Measurements from ENCODE around the gene MTARC2. TPM values are rescaled to one million over a fixed set of nuclear protein-coding genes. Genes with fewer than 3 reads are reported as not detected.

Gene MTARC2
- total RNA-seq, 6 experiments from 2014 or later, result 3.2 to 5.2 (median 3.8) TPM

DNA sequence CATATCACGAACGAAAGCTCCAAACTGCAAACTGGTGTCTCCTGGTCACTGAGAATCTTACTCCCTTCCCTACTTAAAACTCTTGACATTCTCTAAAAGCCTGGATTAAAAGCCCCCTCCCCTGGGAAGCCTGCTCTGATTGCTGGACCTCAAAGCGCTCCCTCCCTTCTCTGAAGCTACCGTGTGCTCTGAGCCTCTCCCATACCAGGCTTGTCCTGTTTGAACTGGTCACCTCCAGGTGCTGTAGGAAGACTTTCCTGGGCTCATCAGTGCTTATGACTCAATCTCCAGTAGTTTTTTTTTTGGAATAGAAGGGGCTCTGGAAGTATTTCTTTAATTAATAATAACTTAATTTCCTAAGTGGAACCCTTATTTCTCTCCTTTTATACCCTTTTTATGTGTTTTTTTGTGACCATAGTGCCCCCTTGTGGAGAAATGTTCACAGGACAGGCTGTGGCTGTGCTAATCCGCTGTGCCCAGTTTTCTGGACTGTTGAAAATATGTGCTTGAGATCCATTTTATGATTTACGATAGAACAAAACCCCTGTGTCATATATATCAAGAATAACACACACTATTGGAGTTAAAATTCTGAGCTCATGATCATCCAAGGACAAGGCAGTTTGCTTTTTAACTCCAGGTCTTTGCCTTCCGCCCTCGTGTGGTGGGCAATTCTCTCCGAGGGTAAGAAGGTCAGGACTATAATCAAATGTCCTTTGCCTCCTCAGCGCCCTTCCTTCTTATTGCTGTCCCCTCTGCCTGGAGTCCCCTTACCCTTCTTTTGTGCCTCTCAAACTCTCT, 55.5 kb downstream of the MTARC2 start:
- Mint-ChIP-seq H3K9me3 (no peaks in the 10 kb centered on the region), H3K27me3 (ENCODE audit: insufficient read depth) (peaks cover 5% of the 10 kb centered on the region), H3K27ac (no peak overlapping the region), H3K4me3 (no peak overlapping the region), H3K4me1 (ENCODE audit: low read depth) (peaks cover 2% of the 10 kb centered on the region; the same call in 1 of the 2 replicates), H3K36me3 (ENCODE audit: low read depth) (no peaks in the 10 kb centered on the region)
- TF ChIP-seq, protein P1, sequence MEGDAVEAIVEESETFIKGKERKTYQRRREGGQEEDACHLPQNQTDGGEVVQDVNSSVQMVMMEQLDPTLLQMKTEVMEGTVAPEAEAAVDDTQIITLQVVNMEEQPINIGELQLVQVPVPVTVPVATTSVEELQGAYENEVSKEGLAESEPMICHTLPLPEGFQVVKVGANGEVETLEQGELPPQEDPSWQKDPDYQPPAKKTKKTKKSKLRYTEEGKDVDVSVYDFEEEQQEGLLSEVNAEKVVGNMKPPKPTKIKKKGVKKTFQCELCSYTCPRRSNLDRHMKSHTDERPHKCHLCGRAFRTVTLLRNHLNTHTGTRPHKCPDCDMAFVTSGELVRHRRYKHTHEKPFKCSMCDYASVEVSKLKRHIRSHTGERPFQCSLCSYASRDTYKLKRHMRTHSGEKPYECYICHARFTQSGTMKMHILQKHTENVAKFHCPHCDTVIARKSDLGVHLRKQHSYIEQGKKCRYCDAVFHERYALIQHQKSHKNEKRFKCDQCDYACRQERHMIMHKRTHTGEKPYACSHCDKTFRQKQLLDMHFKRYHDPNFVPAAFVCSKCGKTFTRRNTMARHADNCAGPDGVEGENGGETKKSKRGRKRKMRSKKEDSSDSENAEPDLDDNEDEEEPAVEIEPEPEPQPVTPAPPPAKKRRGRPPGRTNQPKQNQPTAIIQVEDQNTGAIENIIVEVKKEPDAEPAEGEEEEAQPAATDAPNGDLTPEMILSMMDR (IDR thresholded peaks at IDR 0.05), result peak; percentile 93
- peak; percentile 41 for DNase-seq

DNA sequence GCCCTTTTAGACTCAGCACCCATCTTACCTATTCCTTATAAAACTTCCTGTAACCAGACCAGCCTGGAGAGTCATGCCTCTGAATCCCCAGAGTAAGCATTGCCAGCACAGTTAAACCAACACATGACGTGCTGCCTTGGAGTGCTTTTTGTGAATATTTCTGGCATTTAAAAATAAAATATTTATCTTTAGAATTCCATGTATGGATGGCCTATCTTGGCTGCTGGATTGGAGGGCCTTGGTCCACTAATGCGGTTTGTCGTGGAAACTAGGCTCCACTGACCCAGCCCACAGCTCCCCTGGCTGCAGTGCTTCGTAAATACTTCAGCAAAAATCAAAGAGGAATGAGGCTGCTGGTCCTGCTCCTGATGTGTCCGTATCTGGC, 56.1 kb downstream of the MTARC2 start:
- DNase-seq, result no peak
- Mint-ChIP-seq H3K27ac (no peak overlapping the region), H3K36me3 (ENCODE audit: low read depth) (no peaks in the 10 kb centered on the region), H3K9me3 (no peaks in the 10 kb centered on the region), H3K4me1 (ENCODE audit: low read depth) (no peaks in the 10 kb centered on the region), H3K27me3 (ENCODE audit: insufficient read depth) (peaks cover 5% of the 10 kb centered on the region), H3K4me3 (no peak overlapping the region)
- TF ChIP-seq, protein P1 (IDR thresholded peaks at IDR 0.05), result no peak

DNA sequence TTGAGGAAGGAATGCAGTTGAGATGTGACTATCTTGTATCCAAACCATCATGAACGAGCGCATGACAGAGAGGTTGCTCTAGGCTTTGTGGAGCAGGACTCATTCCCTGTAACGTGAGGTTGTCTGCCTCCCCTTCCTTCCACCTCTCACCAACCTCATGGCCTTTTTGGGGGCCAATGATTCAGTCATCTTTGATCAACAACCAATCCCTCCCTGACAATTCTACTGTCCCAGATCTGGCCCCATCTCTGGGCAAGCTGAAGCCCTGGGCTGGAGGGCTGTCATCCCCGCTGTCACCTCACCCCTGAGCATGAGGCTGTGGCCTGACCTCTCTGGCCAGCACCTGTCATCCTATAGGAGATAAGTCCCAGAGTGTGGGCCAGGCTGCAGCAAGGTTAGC, 58.3 kb downstream of the MTARC2 start:
- no peak for DNase-seq
- Mint-ChIP-seq H3K4me1 (ENCODE audit: low read depth) (peaks cover 10% of the 10 kb centered on the region), H3K9me3 (no peaks in the 10 kb centered on the region), H3K36me3 (ENCODE audit: low read depth) (no peaks in the 10 kb centered on the region), H3K27me3 (ENCODE audit: insufficient read depth) (peaks cover 3% of the 10 kb centered on the region), H3K4me3 (no peak overlapping the region), H3K27ac (no peak overlapping the region)
- TF ChIP-seq, protein P1 (IDR thresholded peaks at IDR 0.05), result no peak

DNA sequence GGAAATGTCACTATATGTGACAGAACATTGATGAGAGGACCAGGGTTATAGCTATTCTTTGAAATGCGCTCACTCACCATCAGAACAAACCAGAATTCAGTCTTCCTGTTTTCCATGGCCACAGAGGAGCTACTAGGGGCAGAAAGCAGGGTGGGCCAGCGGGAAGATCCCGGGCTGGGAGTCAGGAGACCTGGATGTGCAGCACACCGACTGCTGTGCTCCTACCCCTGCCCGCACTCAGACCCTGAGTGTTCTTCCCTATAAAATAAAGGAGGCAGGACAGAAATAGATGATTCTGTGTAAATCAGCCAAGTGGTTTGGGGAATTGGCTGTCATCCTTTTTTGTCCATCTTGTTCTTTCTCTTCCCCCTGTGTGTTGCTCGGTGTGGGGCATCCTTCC, 59.6 kb downstream of the MTARC2 start:
- TF ChIP-seq, protein P1 (IDR thresholded peaks at IDR 0.05), result no peak
- H3K4me1 Mint-ChIP-seq (ENCODE audit: low read depth), result peaks cover 10% of the 10 kb centered on the region
- peaks cover 3% of the 10 kb centered on the region for H3K27me3 Mint-ChIP-seq (ENCODE audit: insufficient read depth)
- H3K9me3 Mint-ChIP-seq, result no peaks in the 10 kb centered on the region
- no peaks in the 10 kb centered on the region; the same call in 1 of the 2 replicates for H3K36me3 Mint-ChIP-seq (ENCODE audit: low read depth)
- no peak overlapping the region for H3K27ac Mint-ChIP-seq
- DNase-seq, result no peak
- H3K4me3 Mint-ChIP-seq, result no peak overlapping the region

DNA sequence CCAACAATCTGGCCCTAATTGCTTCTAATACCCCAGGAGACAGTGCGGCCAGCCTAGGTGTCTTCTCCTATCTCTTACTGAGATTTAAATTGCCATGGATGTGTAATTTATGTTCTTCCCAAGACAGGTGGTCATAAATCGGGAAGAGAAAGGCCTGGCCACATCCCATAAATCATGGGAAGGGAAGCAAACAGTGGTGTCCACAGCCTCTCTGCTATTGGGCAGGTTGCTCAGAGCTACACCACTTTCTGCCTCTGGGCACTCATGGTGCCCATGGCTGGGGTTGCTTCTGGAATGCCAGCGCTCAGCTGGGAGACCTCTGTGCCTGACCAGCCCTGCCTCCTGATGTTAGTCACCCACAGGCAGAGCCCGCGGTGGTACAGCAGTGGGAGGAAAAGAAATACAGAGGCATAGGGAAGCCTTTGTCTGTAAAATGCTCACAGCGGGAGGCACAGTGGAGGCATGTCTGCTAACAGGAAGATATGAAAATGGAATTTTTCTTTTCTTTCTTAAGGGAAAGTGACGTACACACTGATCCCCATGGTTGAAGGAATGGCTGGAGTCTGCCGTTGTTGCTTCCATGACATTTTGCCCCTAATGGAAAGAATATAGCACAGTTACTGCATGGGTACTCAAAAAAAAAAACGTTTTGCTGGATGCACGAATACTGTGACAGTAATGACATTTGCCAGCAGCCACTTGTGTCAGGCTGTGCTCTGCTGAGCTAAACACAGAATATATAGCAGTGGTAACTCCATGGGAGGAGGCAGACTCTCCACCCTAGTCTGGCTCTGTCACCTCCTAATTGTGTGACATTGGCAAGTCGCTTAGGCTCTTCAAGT, 60.4 kb downstream of the MTARC2 start:
- no peaks in the 10 kb centered on the region; the same call in 1 of the 2 replicates for H3K36me3 Mint-ChIP-seq (ENCODE audit: low read depth)
- no peak overlapping the region for H3K27ac Mint-ChIP-seq
- H3K4me1 Mint-ChIP-seq (ENCODE audit: low read depth), result peaks cover 10% of the 10 kb centered on the region
- peaks cover 3% of the 10 kb centered on the region; the same call in 1 of the 2 replicates for H3K27me3 Mint-ChIP-seq (ENCODE audit: insufficient read depth)
- TF ChIP-seq, protein P1 (IDR thresholded peaks at IDR 0.05), result no peak
- H3K9me3 Mint-ChIP-seq, result no peaks in the 10 kb centered on the region
- no peak for DNase-seq
- H3K4me3 Mint-ChIP-seq, result no peak overlapping the region
